ENCODE results near the gene KCNAB1. TPM values are rescaled to one million over a fixed set of nuclear protein-coding genes. Genes with fewer than 3 reads are reported as not detected.

The KCNAB1 gene
- polyA plus RNA-seq, 1 donor (not counting 4 experiments of a cell fraction or from before 2014, with no cell fraction given), result 0.03 TPM

DNA sequence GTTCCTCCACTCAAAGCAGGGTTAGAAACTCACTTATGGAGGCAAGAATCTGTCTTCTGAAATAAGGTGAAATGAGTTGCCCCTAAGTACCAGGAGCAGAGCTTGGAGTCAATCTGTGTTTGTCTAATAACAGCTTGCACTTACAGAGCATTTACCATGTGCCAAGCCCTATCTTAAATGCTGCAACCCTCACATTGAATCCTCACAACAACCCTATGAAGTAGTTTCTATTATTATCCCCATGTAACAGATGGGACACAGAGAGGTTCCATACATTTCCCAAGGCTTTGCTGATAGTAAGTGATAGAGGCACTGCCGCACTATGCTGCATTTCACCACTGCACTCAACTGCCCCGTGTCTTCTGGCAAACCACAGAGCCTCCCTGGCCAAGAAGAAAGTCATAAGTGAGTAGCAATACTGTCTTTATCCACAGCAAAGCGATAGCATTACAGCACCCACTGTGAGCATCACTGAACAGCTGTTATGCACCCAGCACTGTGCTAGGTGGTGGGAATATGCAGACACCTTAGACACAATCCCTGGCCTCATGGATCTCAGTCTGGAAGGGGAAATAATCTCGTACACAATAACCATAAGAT, 293.0 kb downstream of the KCNAB1 start:
- no peaks in the 10 kb centered on the region for H3K79me2 ChIP-seq (ENCODE audit: control insufficient read depth, insufficient read depth, low read length)
- DNase-seq (ENCODE audit: low read depth, low spot score), result no peak
- no peak overlapping the region for H3K4me3 ChIP-seq (ENCODE audit: control insufficient read depth in 2 of 3, extremely low read depth in 1 of 3, insufficient read depth in 2 of 3, low read depth in 1 of 3, low read length in 3 of 3)
- no peak overlapping the region for H3K27ac ChIP-seq (ENCODE audit: control insufficient read depth, insufficient read depth, low read length)
- no peaks in the 10 kb centered on the region for H4K20me1 ChIP-seq (ENCODE audit: control insufficient read depth, extremely low read depth, insufficient read depth, low read length)
- no peaks in the 10 kb centered on the region for H3K9me1 ChIP-seq (ENCODE audit: control insufficient read depth, extremely low read depth, insufficient read depth, low read length)
- dilution Hi-C loops (cut with MboI; ENCODE audit: extremely low pct_ligation_motif_present, low sequenced_read_pairs), result no loop called here
- H3K9me3 ChIP-seq (ENCODE audit: control insufficient read depth, low read depth, low read length), result no peaks in the 10 kb centered on the region
- no peak for FAIRE-seq
- H2AFZ ChIP-seq (ENCODE audit: control insufficient read depth, low read length), result no peak overlapping the region
- no peak overlapping the region for H3K4me2 ChIP-seq (ENCODE audit: control insufficient read depth, extremely low read depth, insufficient read depth, low read depth, low read length)
- TF ChIP-seq EZH2 (IDR thresholded peaks at IDR 0.05; ENCODE audit: low read length), result no peak
- H3K4me1 ChIP-seq (ENCODE audit: control insufficient read depth, extremely low read depth, insufficient read depth, low read length), result no peaks in the 10 kb centered on the region
- no peaks in the 10 kb centered on the region for H3K27me3 ChIP-seq (ENCODE audit: control insufficient read depth, extremely low read depth, insufficient read depth, low read length)
- no peaks in the 10 kb centered on the region for H3K36me3 ChIP-seq (ENCODE audit: control insufficient read depth in 2 of 2, extremely low read depth in 1 of 2, insufficient read depth in 2 of 2, low read length in 2 of 2)
- no peak overlapping the region for H3K9ac ChIP-seq (ENCODE audit: control insufficient read depth, extremely low read depth, insufficient read depth, low read length)

- Histone ChIP-seq H3K9ac (ENCODE audit: control insufficient read depth, extremely low read depth, insufficient read depth, low read length) (no peak overlapping the region), H3K36me3 (ENCODE audit: control insufficient read depth in 2 of 2, extremely low read depth in 1 of 2, insufficient read depth in 2 of 2, low read length in 2 of 2) (no peaks in the 10 kb centered on the region), H4K20me1 (ENCODE audit: control insufficient read depth, extremely low read depth, insufficient read depth, low read length) (no peaks in the 10 kb centered on the region), H3K9me3 (ENCODE audit: control insufficient read depth, low read depth, low read length) (no peaks in the 10 kb centered on the region), H3K9me1 (ENCODE audit: control insufficient read depth, extremely low read depth, insufficient read depth, low read length) (no peaks in the 10 kb centered on the region), H3K4me2 (ENCODE audit: control insufficient read depth, extremely low read depth, insufficient read depth, low read depth, low read length) (no peak overlapping the region), H3K27ac (ENCODE audit: control insufficient read depth, insufficient read depth, low read length) (no peak overlapping the region), H3K27me3 (ENCODE audit: control insufficient read depth, extremely low read depth, insufficient read depth, low read length) (no peaks in the 10 kb centered on the region), H3K4me1 (ENCODE audit: control insufficient read depth, extremely low read depth, insufficient read depth, low read length) (no peaks in the 10 kb centered on the region), H3K4me3 (ENCODE audit: control insufficient read depth in 2 of 3, extremely low read depth in 1 of 3, insufficient read depth in 2 of 3, low read depth in 1 of 3, low read length in 3 of 3) (no peak overlapping the region), H3K79me2 (ENCODE audit: control insufficient read depth, insufficient read depth, low read length) (no peaks in the 10 kb centered on the region), H2AFZ (ENCODE audit: control insufficient read depth, low read length) (no peak overlapping the region)
- FAIRE-seq (no peak), DNase-seq (ENCODE audit: low read depth, low spot score) (no peak)
- TF ChIP-seq CTCF (optimal IDR thresholded peaks at IDR 0.05 in 1 of 3, IDR thresholded peaks at IDR 0.05 in 1 of 3, conservative IDR thresholded peaks at IDR 0.05 in 1 of 3; ENCODE audit: extremely low read depth in 1 of 3, insufficient read depth in 2 of 3, low read length in 3 of 3) (no peak), EZH2 (IDR thresholded peaks at IDR 0.05; ENCODE audit: low read length) (no peak)
- dilution Hi-C loops (cut with MboI; ENCODE audit: extremely low pct_ligation_motif_present, low sequenced_read_pairs), result no loop called here
Observed at GRCh38 chr3:156416846-156417558, 296.6 kb downstream of the KCNAB1 start.

Data from keratinocyte (primary cell).